Measurements from ENCODE around the gene PWWP2B.

The PWWP2B gene

GRCh38 chr10:132461683-132462231 lies 64.8 kb downstream of the PWWP2B start:
- DNase-seq = no peak

- no peak for DNase-seq
Observed at GRCh38 chr10:132462463-132463332, 65.7 kb downstream of the PWWP2B start.

- DNase-seq = no peak
Observed at GRCh38 chr10:132463333-132464255, 66.6 kb downstream of the PWWP2B start.

GRCh38 chr10:132464256-132465192 lies 67.5 kb downstream of the PWWP2B start:
- DNase-seq = no peak

- no peak for DNase-seq
Observed at GRCh38 chr10:132465193-132465888, 68.3 kb downstream of the PWWP2B start.

- DNase-seq = no peak
Observed at GRCh38 chr10:132465889-132466519, 69.0 kb downstream of the PWWP2B start.

GRCh38 chr10:132466520-132467463 lies 69.8 kb downstream of the PWWP2B start:
- no peak for DNase-seq

Measured in activated CD4-positive, alpha-beta T cell treated with anti-CD3 and anti-CD28 coated beads for 1 hour (primary cell).